Fibroblast of lung (primary cell): ENCODE results near the gene IGFBP1. TPM values are rescaled to one million over a fixed set of nuclear protein-coding genes. Genes with fewer than 3 reads are reported as not detected.

ENCODE experiments used
- DNase-seq, 2 donors: peaks; one replicate each; pipeline versions ENCODE4 v3.0.0 to v3.0.0-alpha.2; 2010; ENCODE audit warnings: low read depth in 2 of 2
- H2AFZ ChIP-seq: 2 replicates; pipeline ENCODE4 v1.5.1; 2012; ENCODE audit warnings: low read length, control low read depth, inconsistent platforms
- H3K27ac ChIP-seq: 2 replicates; pipeline ENCODE4 v1.5.1; 2011; ENCODE audit warnings: low read length, control low read depth; ENCODE audit not compliant: insufficient read depth
- H3K27me3 ChIP-seq: 2 replicates; pipeline ENCODE4 v1.5.1; 2011; ENCODE audit warnings: mild to moderate bottlenecking, low read length; ENCODE audit not compliant: control insufficient read depth, insufficient read depth
- H3K36me3 ChIP-seq: 2 replicates; pipeline ENCODE4 v1.5.1; 2011; ENCODE audit warnings: low read length; ENCODE audit not compliant: control insufficient read depth, insufficient read depth
- H3K4me1 ChIP-seq: 2 replicates; pipeline ENCODE4 v1.5.1; 2011; ENCODE audit warnings: low read length; ENCODE audit not compliant: control insufficient read depth, insufficient read depth; ENCODE audit errors: extremely low read depth
- H3K4me2 ChIP-seq: 2 replicates; pipeline ENCODE4 v1.5.1; 2011; ENCODE audit warnings: low read length, control low read depth; ENCODE audit not compliant: insufficient read depth; ENCODE audit errors: extremely low read depth
- H3K4me3 ChIP-seq, 4 experiments: fragments of 200-600 bp in 1 of 4; sonication (generic) in 1 of 4; replicated peaks in 1 of 4; 2 replicates each; pipeline ENCODE4 v1.5.1; 2011 to 2016; ENCODE audit warnings: low read length in 4 of 4, low read depth in 3 of 4, mild to moderate bottlenecking in 3 of 4, control low read depth in 2 of 4, inconsistent platforms in 1 of 4, mixed read lengths in 1 of 4; ENCODE audit not compliant: insufficient read depth in 1 of 4; ENCODE audit errors: control extremely low read depth in 1 of 4
- H3K79me2 ChIP-seq: 2 replicates; pipeline ENCODE4 v1.5.1; 2012; ENCODE audit warnings: mild to moderate bottlenecking, low read length, inconsistent platforms; ENCODE audit not compliant: control insufficient read depth, insufficient read depth
- H3K9ac ChIP-seq: 2 replicates; pipeline ENCODE4 v1.5.1; 2011; ENCODE audit warnings: mild to moderate bottlenecking, low read length, control low read depth; ENCODE audit not compliant: insufficient read depth
- H3K9me3 ChIP-seq: 2 replicates; pipeline ENCODE4 v1.5.1; 2012; ENCODE audit warnings: low read depth, low read length; ENCODE audit not compliant: control insufficient read depth, insufficient read depth
- H4K20me1 ChIP-seq: 2 replicates; pipeline ENCODE4 v1.5.1; 2011; ENCODE audit warnings: low read length; ENCODE audit not compliant: control insufficient read depth, insufficient read depth; ENCODE audit errors: extremely low read depth
- CTCF ChIP-seq, 2 donors: IDR thresholded peaks in 1 of 2; conservative IDR thresholded peaks in 1 of 2; 1 replicate in 1 of 2; 2 replicates in 1 of 2; pipeline ENCODE4 v1.5.1; 2011 to 2012; ENCODE audit warnings: low read length in 2 of 2, control low read depth in 1 of 2, inconsistent platforms in 1 of 2, low read depth in 1 of 2, mild to moderate bottlenecking in 1 of 2
- EZH2 ChIP-seq: IDR thresholded peaks from 2 replicates; pipeline ENCODE4 v1.5.1; 2012; ENCODE audit warnings: low read length, control low read depth, mild to moderate bottlenecking; ENCODE audit errors: missing control alignments
- polyA plus RNA-seq, 2 donors: library from polyadenylated mRNA; depleted of rRNA in 1 of 2; stranded (reverse) in 1 of 2; unstranded in 1 of 2; fragments of >200 nt; gene quantifications; 2 replicates each; pipeline ENCODE4 v1.2.1, GENCODE V29; 2011 to 2012; ENCODE audit warnings: missing spikeins in 1 of 2
- total RNA-seq: library from RNA; depleted of rRNA; stranded (reverse); fragments of >200 nt; gene quantifications from 2 replicates; pipeline ENCODE4 v1.2.1, GENCODE V29; 2014

The IGFBP1 gene
- total and polyA plus RNA-seq, 2 donors (not counting 1 experiment from before 2014, with no cell fraction given), result not detected

GRCh38 chr7:45914911-45915310 lies 26.6 kb downstream of the IGFBP1 start:
- Histone ChIP-seq H3K9ac (no peak overlapping the region), H2AFZ (no peak overlapping the region), H3K4me1 (no peaks in the 10 kb centered on the region), H3K4me2 (no peak overlapping the region), H3K79me2 (no peaks in the 10 kb centered on the region), H3K36me3 (no peaks in the 10 kb centered on the region), H4K20me1 (no peaks in the 10 kb centered on the region), H3K4me3 (no peak overlapping the region), H3K9me3 (no peaks in the 10 kb centered on the region), H3K27me3 (peaks cover 20% of the 10 kb centered on the region), H3K27ac (no peak overlapping the region)
- TF ChIP-seq CTCF (conservative IDR thresholded peaks at IDR 0.05 in 1 of 2, IDR thresholded peaks at IDR 0.05 in 1 of 2; ENCODE audit: low read depth in 1 of 2, low read length in 2 of 2), result no peak
- TF ChIP-seq EZH2, result no peak
- DNase-seq, result no peak

- DNase-seq, result no peak
- no peak overlapping the region for H3K4me3 ChIP-seq
Measured at GRCh38 chr7:45915606-45916005, 27.3 kb downstream of the IGFBP1 start.

GRCh38 chr7:45917064-45917463 lies 28.8 kb downstream of the IGFBP1 start:
- DNase-seq, result no peak
- Histone ChIP-seq H3K79me2 (no peaks in the 10 kb centered on the region), H3K27me3 (peaks cover 25% of the 10 kb centered on the region), H3K9ac (no peak overlapping the region), H4K20me1 (no peaks in the 10 kb centered on the region), H3K36me3 (no peaks in the 10 kb centered on the region), H2AFZ (no peak overlapping the region), H3K4me3 (no peak overlapping the region), H3K4me2 (no peak overlapping the region), H3K27ac (no peak overlapping the region), H3K4me1 (peaks cover 2% of the 10 kb centered on the region), H3K9me3 (no peaks in the 10 kb centered on the region)
- TF ChIP-seq CTCF (conservative IDR thresholded peaks at IDR 0.05 in 1 of 2, IDR thresholded peaks at IDR 0.05 in 1 of 2; ENCODE audit: low read depth in 1 of 2, low read length in 2 of 2), result no peak
- TF ChIP-seq EZH2, result no peak

More at GRCh38 chr7:45915606-45916005, 27.3 kb downstream of the IGFBP1 start:
- Histone ChIP-seq H3K9me3 (no peaks in the 10 kb centered on the region), H4K20me1 (no peaks in the 10 kb centered on the region), H3K4me1 (no peaks in the 10 kb centered on the region), H3K79me2 (no peaks in the 10 kb centered on the region), H2AFZ (no peak overlapping the region), H3K27me3 (peaks cover 25% of the 10 kb centered on the region), H3K36me3 (no peaks in the 10 kb centered on the region), H3K4me2 (no peak overlapping the region), H3K9ac (no peak overlapping the region), H3K27ac (no peak overlapping the region)
- TF ChIP-seq EZH2 (no peak), CTCF (conservative IDR thresholded peaks at IDR 0.05 in 1 of 2, IDR thresholded peaks at IDR 0.05 in 1 of 2; ENCODE audit: low read depth in 1 of 2, low read length in 2 of 2) (no peak)
